HG02763 (cell line): ENCODE results near the gene DNAJC15.

ENCODE experiments used
- ATAC-seq: cut with Tn5 transposase; IDR thresholded peaks from one replicate; pipeline ENCODE4 v1.9.1; 2021; ENCODE audit warnings: mild to moderate bottlenecking, moderate library complexity; ENCODE audit not compliant: unreplicated experiment

Gene DNAJC15

DNA sequence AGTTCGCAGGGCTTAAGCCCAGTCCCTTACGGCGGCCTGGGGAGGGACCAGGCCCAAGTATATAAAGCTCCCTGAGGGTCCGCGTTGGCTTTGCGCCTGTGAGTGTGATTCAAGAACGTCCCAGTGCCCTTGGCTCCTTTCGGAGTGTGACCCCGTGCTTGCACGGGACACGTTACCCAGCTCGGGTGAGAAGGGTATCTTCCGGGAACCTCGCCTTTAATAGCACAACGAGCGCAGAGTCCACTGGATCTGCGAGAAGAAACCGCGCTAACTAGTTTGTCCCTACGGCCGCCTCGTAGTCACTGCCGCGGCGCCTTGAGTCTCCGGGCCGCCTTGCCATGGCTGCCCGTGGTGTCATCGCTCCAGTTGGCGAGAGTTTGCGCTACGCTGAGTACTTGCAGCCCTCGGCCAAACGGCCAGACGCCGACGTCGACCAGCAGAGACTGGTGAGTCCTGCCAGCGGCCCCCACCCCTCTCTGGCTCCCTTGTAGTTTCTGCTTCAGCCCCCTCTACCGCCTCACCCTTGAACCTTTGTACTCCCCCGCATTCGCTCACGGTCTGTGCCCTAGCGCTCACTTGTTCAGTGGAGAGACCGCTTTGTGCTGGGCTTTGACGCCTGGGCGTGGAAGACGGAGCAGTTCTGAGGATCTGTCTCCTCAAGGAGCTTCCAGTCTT lies at the start of gene DNAJC15:
DNAJC15 (plus strand) TSS at position 298 of the 675 bp plus-strand sequence; CDS start at position 339, 41 bp downstream.
- peak; percentile 82 for ATAC-seq

DNA sequence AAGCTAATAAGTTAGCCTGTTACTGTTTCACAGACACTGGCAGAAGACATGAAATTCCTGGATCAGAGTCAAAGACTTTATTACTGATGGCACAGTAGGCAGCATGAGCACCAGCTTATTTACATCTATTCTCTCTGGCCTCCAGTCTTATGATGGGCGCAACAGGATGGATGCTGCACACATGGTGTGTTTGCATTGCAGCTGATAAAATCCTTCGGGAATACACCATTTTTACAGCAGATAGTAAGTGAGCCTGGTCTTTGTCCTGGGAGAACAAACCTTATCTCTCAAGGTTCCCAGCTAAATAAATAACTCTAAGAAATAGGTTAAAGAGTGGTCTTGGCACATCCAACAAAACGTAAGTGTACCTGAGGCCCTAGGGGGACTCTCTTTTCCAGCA lies 47.3 kb upstream of the DNAJC15 start:
- no peak for ATAC-seq

GRCh38 chr13:42977219-42977659 lies 46.1 kb upstream of the DNAJC15 start:
- no peak for ATAC-seq

GRCh38 chr13:42981317-42981716 lies 42.1 kb upstream of the DNAJC15 start:
- ATAC-seq, result no peak

- ATAC-seq, result no peak
Measured at GRCh38 chr13:42981853-42982252, 41.5 kb upstream of the DNAJC15 start.

- ATAC-seq, result no peak
Measured at GRCh38 chr13:42984026-42984425, 39.4 kb upstream of the DNAJC15 start.

DNA sequence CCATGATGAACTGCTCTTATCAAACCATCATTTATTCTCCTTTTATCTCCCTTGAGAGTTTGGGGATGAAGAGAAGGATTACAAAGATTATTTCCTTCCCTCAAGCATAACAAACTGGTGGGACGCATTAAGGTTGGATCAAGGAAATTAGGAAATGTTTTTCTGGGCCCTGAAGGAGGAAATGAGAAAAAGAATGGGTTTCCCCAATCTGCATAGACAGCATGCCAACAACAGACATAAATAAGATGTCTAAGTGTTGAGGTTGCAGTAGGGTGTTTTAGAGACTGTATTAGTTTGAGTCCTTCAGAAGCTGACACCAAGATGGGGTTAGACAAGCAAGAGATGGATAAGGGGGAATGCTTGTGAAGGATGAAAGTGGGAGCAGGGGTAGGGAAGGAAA lies 38.7 kb upstream of the DNAJC15 start:
- ATAC-seq, result no peak

GRCh38 chr13:42985312-42986175 lies 37.8 kb upstream of the DNAJC15 start:
- no peak for ATAC-seq

DNA sequence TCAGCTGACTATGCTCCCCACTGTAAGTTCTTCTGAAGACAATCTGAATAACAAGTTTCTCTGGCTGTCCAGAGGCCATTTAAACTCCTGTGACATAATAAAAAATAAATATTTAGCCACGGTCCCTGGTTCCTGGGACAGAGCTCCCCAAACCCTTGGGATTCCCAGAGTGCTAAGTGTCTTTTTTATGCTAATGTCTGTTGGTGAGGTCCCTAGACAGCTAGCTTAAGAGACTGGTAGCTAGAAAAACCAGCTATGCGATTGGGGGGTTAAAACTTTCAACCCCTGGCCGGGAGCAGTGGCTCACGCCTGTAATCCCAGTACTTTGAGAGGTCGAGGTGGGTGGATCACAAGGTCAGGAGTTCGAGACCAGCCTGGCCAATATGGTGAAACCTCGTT lies 37.2 kb upstream of the DNAJC15 start:
- ATAC-seq, result no peak

DNA sequence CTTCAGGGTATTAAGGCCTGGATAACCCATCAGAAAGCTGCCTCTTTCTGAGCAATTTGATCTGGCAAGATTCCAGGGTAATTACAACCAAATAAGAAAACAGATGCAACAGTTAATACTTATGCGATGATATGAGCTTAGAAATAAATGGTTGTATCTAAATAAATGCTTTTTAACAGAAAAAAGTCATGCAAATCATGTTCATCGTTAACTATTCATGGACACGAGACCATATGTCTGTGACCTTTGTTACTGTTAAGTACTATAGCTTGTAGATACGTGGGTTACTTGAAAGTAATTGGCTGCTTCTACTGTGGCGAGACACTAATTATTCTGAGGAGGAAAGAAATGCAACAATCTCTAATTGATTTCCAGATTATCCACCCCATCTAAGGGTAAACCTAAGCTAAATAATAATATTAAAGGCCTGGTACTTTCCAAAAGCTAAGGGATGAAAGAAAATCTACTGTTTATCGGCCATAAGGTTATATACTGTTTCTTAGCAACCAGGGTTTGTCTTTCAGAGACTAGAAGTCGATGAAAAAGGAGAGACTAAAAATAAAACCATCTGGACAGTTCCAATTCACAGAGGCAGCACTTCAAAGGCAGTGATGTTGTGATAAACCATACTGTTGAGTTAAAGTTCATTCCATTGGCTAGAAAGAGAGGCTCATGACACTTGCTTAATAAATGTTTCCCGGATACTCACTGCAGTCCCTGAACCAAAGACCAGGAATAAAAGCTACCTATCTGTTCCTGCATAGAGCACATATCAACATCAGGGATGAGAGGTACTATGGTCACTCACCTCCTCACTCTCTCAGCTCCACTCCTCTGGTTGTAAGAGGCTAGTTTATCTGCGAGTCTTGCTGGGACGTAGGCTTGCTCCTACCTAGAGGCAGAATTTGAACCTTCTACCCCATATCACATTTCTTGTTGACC lies 32.8 kb upstream of the DNAJC15 start:
- no peak for ATAC-seq

DNA sequence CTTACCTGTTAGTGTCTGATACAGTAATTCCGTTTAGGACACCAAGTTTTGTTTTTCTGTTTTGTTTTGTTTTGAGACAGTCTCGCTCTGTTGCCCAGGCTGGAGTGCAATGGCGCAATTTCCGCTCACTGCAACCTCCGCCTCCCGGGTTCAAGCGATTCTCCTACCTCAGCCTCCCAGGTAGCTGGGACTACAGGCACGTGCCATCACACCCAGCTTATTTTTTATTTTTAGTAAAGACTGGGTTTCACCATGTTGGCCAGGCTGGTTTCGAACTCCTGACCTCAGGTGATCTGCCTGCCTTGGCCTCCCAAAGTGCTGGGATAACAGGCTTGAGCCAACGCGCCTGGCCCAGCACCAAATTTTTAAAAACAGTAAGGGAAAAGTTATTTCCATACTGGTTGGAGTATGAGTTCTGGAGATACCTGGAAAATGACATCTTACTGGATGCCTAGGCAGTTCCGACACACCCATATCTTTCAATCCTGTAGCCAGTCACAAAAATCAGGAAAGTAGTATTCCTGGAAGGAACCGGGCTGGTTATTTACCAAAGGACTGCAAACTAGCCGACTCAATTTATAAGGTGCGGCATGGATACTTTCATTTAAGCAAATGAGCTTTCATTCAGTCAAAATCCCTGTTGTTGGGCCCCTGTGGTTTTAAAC lies 32.0 kb upstream of the DNAJC15 start:
- ATAC-seq, result peak; percentile 17

DNA sequence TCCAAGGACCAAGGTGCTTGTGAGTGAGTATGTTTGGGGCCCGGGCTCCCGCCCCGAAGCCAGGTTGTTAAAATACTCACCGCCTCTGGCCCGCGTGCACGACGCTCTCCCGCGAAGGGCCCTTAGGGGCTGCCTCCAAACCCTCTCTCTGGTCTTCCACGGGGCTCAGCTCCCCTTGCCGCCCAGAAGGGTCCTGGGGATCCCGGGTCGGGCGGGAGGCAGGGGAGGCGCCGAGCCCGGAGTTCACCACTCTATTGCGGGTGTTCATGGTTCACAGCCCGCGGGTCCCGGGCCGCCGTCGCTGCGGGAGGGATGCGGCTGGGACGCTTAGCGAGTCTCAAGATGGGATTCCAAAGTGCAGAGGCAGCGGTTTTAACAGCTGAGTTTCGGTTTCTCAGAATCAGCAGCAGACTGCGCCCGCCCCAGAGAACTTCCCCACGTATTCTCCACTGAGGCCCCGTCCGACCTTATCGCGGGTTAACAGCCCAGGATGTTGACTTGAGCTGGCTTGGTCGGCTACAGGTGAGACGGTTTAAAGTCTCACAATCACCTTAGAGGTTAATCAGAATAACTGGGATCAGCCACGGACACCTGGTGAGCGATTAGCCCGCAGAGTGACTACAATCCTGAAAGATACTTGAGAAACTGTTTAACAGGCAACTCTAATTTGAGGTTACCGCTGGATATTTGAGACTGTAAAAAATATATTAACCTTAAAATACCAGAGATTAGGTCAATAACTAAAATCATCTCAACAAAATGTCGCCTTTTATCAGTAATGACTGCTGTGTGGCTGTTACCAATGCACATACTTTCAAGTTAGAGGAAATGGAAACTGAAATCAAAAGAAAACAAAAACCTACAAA lies 31.3 kb upstream of the DNAJC15 start, which contains the start of gene EPSTI1:
EPSTI1 (minus strand) TSS at position 344 of the 866 bp plus-strand sequence; CDS start at position 268, 76 bp downstream.
- peak; percentile 87 for ATAC-seq

DNA sequence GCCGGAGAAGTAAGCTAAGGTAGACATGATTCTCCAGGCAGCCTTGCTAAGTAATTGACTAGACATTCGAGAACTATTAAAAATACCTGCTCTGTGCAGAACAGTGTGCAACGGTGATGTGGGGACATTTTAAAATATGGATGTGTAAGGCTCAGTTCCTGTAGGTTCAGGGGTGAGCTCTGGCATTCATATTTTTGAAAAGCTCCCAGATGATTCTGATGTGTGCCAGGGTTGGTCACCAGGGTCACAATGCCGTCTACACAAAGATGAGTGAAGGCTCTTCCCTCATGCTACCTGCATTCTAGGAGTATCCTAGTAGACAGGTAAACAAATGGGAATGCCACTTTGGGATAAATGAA lies 30.6 kb upstream of the DNAJC15 start:
- ATAC-seq, result no peak

- no peak for ATAC-seq
Measured at GRCh38 chr13:42994878-42995277, 28.5 kb upstream of the DNAJC15 start.

DNA sequence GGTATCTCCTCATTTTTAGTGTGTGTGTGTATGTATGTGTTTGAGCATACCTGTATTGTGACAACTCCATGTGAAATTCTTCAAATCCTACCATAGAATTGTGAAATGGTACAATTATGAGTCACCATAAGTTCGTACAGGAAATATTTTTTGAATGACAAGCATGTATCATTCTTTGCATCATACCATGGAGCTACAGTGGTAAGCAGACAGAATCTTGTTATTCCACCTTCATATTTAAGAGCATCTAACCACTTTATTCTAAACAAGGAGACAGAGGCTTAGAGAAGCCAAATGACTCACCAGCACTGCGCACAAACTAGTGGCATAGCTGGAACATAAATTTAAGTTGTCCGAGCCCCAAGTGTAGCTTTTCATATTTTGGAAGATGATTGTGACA lies 26.8 kb upstream of the DNAJC15 start:
- ATAC-seq, result no peak

DNA sequence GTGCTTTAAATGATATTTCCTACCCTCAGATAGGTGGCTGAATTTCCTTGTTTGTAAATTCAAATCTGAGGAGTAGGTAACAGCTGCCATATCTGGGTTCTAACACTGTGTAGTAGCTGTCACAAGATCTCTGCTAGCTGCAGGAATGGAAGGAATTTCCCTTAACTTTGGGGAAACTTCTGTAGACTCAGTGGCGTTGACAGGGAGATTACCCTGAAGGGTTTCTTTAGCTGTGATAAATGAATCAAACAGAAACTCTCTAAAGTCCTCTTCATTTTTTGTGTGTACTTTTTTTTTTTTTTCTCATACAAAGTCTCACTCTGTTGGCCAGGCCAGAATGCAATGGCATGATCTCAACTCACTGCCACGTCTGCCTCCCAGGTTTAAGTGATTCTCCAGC lies 26.0 kb upstream of the DNAJC15 start:
- ATAC-seq, result no peak

DNA sequence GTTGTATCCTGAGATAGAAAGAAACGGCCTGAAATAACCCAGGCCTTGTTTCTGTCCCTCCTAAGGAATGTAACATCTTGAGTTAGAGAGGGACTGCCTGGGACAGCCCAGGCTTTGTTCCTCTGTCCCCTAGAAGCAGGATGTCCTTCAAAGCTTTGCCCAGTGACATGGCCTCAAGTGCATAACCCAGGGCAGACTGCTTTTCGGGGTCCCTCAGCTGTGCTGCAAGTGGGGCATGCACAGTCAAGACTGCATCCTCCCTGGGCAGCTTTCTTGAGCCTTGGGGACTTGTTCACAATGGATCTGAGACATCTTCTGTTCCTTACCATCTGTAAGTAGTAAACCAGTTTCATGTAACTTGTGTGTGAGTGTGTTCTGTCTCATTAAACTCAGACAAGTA lies 23.9 kb upstream of the DNAJC15 start:
- no peak for ATAC-seq

DNA sequence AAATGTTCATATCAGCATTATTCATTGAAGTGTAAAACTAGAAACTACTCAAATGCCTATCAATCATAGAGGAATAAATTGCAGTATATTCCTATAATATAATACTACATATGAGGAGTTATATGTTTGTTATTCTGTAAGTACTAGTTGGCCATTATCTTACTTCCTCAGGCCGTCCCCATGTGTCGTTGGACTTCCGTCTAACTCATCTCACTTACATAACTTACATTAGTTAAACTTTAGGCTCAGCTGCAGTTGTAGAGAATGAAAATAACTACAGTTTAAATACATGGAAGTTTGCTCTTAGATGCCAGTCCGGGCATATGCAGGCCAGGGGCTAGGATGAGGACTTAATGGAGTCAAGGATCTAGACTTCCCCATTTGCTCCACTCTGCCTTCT lies 22.7 kb upstream of the DNAJC15 start:
- ATAC-seq, result no peak

DNA sequence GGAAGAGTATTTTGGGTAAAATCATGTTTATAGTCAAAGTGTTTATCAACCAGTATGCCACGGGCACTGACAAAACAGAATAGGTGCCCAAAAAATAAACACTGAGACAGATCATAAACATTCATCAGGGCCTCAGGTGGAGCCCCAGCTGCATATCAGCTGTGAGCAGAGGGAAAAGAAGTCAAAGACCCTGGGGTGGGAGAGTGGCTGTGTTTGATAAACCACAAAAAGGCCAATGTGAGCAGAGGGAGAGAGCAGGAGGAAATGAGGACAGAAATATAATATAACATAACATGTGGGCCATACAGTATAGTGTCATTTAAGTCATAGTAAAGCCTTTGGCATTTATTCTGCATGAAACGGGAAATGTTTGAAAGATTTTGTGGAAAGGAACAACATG lies 21.4 kb upstream of the DNAJC15 start:
- no peak for ATAC-seq

- no peak for ATAC-seq
Measured at GRCh38 chr13:43003010-43003409, 20.4 kb upstream of the DNAJC15 start.
